Measurements from ENCODE around the gene MYL4.
A peak's percentile ranks its signal among the peaks of the same experiment; 100 is the strongest.
"Not testable (repeated sequence)": the region's sequence is repeated elsewhere in the genome, so short reads cannot be mapped to it uniquely, and the experiment has no call there.

MYL4 gene

GRCh38 chr17:47221154-47221553 is 12.0 kb downstream of the MYL4 start:
- no peak for DNase-seq (ENCODE audit: low spot score)

- no peak for DNase-seq (ENCODE audit: low spot score)
Measured at GRCh38 chr17:47222047-47222446, 12.9 kb downstream of the MYL4 start.

DNA sequence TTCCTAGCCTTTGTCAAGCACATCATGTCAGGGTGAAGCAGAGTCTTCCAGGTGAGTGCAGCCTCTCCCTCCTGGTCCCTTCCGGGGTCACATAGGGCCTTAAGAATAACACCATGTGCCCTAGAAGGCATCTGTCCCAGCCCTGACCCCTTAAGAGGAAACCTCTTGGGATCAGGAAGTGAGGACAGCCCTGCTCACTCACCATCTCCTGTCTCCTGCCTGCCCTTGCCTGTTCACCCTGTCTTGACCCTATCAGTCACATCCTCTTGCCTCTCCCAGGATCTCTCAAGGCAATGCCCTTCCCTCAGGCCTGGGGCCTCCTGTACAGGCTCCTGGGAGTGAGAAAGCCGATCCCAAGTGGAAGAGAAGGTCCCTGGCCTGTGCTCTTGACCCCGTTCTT is 13.9 kb downstream of the MYL4 start:
- DNase-seq (ENCODE audit: low spot score), result peak; percentile 45

DNA sequence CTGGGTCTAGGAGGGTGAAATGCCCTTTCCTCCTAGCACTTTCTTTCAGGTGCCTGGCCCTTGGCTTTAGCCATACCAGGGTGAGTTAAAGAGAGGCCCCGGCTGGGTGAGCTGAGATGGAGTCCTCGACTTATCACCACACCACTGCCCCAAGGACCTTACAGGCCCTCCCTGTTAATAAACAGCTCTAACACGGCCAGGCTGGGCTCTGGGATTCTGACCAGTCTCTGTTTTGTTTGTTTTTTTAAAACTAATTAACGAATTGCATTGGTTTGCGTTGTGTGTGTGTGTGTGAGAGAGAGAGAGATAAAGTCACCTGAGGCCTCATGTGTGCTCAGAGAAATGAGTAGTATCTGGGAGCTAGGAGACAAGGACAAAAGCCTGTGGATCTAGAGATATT is 14.3 kb downstream of the MYL4 start:
- no peak for DNase-seq (ENCODE audit: low spot score)

GRCh38 chr17:47224077-47224476 is 14.9 kb downstream of the MYL4 start:
- DNase-seq (ENCODE audit: low spot score), result not testable (repeated sequence)

DNA sequence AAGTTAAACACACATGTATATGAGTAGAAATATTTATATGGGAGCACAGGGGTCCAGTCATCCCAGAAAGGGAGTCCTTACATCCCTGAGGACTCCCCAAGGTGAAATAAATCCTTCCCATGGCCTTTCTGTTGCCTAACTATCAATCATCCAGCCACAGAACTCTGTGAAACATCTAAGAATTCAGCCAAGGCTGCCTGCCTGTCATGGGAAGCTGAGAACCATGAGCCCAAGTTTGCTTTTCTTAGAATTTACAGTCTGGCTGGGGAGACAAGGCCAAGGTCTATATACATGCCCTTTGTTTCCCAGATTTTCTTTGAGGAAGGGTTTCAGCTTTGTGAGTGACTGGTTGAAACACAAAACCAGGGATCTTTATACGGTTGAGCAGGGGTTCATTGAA is 15.8 kb downstream of the MYL4 start:
- no peak for DNase-seq (ENCODE audit: low spot score)

DNA sequence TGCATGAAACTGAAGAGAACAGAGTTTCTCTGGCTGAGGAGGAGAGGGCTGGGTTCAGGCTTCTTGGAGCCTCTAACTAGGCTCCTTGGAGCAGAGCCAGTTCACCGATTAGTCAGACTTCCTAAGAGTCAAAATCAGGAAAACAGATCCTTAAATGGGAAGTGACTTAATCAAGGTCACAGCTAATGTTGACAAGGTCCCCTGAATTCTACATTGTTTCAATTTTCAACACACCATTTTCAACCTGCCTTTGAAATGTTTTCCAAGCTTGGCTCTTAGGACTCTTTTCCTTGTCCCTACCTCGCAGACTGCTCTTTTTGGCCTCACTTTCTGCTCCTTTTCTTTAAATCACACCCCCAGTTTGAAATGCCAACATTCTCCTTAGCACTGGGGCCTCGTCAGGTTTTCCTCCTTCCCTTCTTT is 16.3 kb downstream of the MYL4 start:
- DNase-seq (ENCODE audit: low spot score), result peak; percentile 93

DNA sequence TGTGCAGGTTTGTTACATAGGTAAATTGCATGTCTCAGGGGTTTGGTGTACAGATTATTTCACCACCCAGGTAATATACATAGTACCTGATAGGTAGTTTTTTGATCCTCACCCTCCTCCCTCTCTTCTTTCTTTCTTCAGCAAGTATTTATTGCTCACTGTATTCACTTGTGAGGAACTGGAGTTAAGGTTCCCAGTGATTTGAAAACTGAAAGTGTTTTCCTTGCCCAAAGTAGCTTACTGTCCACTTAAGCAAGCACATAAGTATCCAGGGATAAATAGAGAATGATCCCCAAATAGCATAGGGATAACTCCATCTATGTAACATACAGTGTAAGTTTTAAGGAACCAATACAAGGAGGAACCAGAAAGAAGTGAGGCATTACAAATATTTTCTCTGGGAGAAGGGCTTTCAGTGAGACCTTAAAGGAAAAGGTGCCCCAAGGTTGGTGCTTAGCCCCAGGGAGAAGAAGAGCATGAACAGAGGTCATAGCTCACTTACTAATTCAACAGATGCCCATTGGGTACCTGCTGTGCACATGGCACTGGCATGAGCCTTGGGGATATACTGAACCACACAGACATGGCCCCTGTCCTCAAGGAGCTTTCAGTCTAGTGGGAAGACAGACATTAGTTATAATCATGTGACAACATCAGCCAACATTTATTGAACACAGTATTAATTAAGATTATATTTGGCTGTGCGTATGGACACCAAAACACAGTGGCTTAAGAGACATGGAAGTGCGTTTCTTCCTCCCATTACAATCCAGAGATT is 17.0 kb downstream of the MYL4 start:
- no peak for DNase-seq (ENCODE audit: low spot score)

- DNase-seq (ENCODE audit: low spot score), result no peak
Measured at GRCh38 chr17:47227862-47228261, 18.7 kb downstream of the MYL4 start.

DNA sequence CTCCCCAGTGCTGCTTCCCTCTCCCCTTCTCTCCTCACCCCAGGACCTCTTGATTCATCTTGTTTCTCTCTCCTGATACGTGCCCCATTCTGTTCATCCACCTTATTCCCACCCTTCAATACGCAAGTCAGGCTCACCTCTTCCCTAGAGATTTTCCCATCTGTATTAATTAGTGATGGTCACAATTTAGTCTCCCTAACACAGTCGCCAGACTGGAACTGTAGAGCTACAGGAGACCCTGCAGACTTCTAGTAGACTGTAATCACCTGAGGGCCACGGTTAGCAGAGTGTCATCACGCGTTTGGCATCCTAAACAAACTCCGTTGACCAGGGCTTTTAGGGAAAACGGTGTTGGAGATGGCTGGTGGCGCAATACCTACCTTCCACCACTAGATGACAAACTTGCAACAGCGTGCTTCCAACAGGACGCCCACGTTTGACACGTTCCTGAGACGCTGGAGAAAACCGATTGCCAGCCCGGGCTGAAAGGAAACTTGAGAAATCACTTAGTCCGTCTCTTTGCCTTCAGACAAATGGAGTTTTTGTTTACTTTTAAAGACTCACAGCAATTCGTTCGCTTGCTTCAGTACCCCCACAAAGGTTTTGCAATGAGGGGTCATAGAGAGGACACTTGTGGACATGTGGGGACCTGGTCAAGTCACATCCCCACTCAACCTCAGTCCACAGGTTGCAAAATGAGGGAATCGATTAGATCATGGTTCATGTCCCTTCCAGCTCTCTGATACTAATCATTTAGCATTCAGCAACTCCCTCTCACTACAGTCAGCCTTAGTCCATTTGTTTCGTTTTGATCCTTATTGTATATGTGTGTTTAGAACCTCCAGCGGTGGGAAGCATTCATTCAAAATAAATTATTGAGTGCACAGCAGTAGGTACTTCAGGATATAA is 20.6 kb downstream of the MYL4 start:
- peak; percentile 95 for DNase-seq (ENCODE audit: low spot score)

GRCh38 chr17:47230864-47231263 is 21.7 kb downstream of the MYL4 start:
- no peak for DNase-seq (ENCODE audit: low spot score)

- no peak for DNase-seq (ENCODE audit: low spot score)
Measured at GRCh38 chr17:47231334-47231733, 22.2 kb downstream of the MYL4 start.

DNA sequence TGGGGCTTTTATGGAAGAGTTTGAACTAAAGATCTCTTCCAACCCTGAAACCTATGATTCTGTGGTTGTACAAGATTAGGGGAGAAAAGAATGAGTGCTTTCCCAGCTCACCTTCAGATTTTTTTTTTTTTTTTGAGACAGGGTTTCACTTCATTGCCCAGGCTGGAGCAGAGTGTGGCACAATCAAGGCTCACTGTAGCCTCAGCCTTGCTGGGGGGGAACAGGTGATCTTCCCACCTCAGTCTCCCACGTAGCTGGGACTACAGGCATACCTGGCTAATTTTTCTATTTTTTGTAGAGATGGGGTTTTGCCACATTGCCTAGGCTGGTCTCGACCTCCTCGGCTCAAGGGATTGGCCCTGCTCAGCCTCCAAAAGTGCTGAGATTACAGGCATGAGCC is 22.7 kb downstream of the MYL4 start:
- DNase-seq (ENCODE audit: low spot score), result no peak

DNA sequence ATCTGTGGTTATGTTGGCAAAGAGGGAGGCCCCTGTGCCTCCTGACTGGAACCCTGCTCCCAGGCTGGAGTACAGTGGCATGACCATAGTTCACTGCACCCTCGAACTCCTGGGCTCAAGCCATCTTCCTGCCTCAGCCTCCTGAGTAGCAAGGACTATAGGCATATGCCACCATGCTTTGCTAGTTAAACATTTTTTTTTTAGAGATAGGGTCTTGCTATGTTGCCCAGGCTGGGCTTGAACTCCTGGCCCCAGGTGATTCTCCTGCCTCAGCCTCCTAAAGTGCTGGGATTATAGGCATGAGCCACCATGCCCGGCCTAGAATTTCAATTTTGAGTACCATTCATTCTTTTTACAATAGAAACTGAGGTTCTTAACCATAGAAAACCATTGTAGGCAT is 23.3 kb downstream of the MYL4 start:
- DNase-seq (ENCODE audit: low spot score), result no peak

DNA sequence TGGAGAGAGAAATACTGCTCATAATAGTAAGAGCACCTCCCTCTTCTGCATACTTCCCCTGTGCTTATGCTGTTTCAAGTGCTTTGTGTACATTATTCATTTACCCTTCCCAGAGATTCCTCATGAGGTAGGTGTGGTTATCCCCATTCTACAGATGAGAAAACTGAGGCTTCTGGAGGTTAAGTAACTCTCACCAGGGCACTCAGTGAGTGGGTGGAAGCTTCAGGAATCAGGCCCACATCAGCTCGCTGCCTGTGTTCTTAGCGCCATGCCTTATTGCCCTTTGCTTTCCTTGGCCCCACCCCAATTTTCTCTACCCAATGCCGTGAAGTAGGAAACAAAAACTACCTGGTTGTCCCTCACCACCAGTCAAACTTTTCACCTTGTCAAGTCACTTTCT is 26.4 kb downstream of the MYL4 start:
- no peak for DNase-seq (ENCODE audit: low spot score)

GRCh38 chr17:47235923-47236322 is 26.8 kb downstream of the MYL4 start:
- DNase-seq (ENCODE audit: low spot score), result no peak

GRCh38 chr17:47237841-47238240 is 28.7 kb downstream of the MYL4 start:
- no peak for DNase-seq (ENCODE audit: low spot score)

DNA sequence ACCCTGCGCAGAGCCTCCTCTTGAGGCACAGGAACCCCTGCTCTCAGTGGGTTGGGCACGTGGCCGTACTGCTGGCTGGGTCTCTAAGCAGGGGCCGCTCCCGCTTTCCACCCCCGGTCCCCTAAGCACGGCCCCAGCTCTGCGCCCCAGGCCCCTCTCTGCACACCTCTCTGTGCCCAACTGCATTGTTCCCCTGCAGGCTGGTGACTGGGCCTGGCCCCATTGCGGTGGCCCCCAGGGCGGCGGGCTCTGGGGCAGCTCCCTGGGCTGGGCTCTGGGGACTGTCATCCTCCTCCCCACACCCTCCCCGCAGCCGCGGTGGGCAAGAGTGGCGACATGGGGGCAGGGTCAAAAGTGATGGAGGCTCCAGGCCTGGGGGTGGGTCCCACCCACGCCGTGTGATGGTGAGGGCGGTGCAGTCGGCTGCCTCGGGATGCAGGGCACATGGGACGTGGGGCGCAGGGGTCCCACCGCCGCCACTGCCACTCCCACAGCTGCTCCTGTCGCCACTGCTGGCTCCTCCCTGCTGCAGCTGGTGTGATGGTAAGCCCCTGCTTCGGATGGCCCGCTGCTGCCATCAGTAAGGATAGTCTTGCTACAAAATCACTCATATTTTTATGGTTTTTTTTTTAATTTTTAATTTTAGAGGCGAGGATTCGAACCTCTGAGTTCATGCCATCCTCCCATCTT is 29.3 kb downstream of the MYL4 start:
- DNase-seq (ENCODE audit: low spot score), result no peak

DNA sequence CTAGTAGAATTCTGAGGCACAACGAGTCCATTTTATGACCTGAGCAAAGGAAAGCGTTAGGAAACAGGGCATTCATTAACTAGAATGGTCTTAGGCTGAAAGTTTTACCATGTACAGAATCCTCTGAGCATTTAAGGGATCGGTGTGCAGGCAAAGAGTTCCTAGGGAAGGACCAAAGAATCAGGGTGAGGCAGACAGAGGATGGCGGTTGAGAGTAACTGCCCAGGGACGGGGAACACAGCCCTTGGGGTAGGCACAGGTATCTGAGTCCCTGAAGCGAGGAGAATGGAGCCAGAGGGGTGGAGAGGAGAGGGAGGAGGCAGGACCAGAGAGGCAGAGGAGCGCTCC is 30.4 kb downstream of the MYL4 start:
- no peak for DNase-seq (ENCODE audit: low spot score)

DNA sequence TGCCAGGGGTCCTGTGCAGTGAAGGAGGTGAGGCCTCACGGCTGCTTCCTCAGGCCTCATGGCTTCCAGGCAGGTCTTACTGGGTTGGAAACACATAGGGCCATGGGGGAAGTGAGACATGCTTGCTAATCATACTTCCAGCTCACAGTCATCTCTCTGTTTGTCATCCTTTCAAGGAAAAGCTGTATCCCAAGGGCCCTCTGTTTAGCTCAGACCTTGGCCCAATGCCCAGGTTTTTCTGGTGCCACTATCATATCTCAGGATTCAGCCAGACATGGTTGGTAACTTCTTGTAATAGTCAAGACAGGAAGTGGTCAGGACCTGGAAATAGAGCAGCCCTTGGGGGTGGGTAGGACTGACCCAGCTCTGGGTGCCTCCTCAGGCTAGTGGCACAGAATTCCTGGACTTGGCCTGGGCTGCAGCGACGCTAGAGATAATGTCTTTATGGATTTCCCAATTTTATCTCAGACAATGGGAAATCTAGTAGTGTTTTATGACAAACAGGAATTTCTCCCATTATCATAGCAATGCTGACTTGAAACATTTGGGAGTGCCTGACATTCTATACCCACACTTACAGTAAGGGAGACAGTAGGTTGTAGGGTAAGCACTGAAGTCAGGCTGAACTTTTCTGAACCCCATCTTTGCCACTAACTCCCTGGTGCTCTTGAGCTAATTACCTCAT is 31.0 kb downstream of the MYL4 start:
- peak; percentile 99 for DNase-seq (ENCODE audit: low spot score)

GRCh38 chr17:47240806-47241205 is 31.7 kb downstream of the MYL4 start:
- DNase-seq (ENCODE audit: low spot score), result no peak

DNA sequence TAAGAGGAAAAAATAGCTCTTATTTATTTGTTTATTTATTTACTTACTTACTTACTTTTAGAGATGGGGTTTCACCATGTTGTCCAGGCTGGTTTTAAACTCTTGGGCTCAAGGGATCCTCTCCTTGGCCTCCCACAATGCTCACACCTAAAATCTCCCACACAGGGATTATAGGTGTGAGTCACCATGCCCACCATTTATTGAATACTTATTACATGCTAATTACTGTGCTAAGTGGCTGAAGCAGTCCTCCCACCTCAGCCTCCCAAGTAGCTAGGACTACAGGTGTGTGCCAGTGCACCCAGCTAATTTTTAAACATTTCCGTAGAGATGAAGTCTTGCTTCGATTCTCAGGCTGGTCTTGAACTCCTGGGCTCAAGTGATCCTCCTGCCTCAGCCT is 33.5 kb downstream of the MYL4 start:
- DNase-seq (ENCODE audit: low spot score), result no peak
